HEK293 (cell line): ENCODE data around the gene TMEM259.

Experiments used
- EGR2 ChIP-seq: fragments of 450-650 bp; formaldehyde crosslinking; IDR thresholded peaks from 2 replicates; pipeline ENCODE4 v1.5.1; 2016; ENCODE audit warnings: low read depth, missing biosample characterization, missing genetic modification characterization
- GLIS2 ChIP-seq: fragments of 450-650 bp; formaldehyde crosslinking; IDR thresholded peaks from 2 replicates; pipeline ENCODE4 v1.5.1; 2016; ENCODE audit warnings: missing biosample characterization, missing genetic modification characterization
- HIC1 ChIP-seq: fragments of 450-650 bp; formaldehyde crosslinking; IDR thresholded peaks from 2 replicates; pipeline ENCODE4 v1.5.1; 2016; ENCODE audit warnings: missing biosample characterization, missing genetic modification characterization
- MEIS1 ChIP-seq: sonication (generic); formaldehyde crosslinking; IDR thresholded peaks from 2 replicates; pipeline ENCODE4 v1.8.1; 2022; ENCODE audit warnings: missing genetic modification reagents, mild to moderate bottlenecking, borderline replicate concordance
- MZF1 ChIP-seq: fragments of 450-650 bp; formaldehyde crosslinking; IDR thresholded peaks from 2 replicates; pipeline ENCODE4 v1.5.1; 2017; ENCODE audit warnings: missing biosample characterization, missing genetic modification characterization, borderline replicate concordance
- PRDM10 ChIP-seq: fragments of 450-650 bp; formaldehyde crosslinking; IDR thresholded peaks from 2 replicates; pipeline ENCODE4 v1.5.1; 2016; ENCODE audit warnings: missing biosample characterization, missing genetic modification characterization
- PRDM4 ChIP-seq: fragments of 450-650 bp; formaldehyde crosslinking; IDR thresholded peaks from 2 replicates; pipeline ENCODE4 v1.5.1; 2017; ENCODE audit warnings: missing biosample characterization, missing genetic modification characterization
- SP7 ChIP-seq: fragments of 450-650 bp; formaldehyde crosslinking; IDR thresholded peaks from 2 replicates; pipeline ENCODE4 v1.5.1; 2016; ENCODE audit warnings: missing biosample characterization, missing genetic modification characterization
- ZBTB1 ChIP-seq: fragments of 450-650 bp; formaldehyde crosslinking; IDR thresholded peaks from 2 replicates; pipeline ENCODE4 v1.5.1; 2016; ENCODE audit warnings: missing biosample characterization, missing genetic modification characterization
- ZEB2 ChIP-seq: fragments of 450-650 bp; formaldehyde crosslinking; IDR thresholded peaks from 2 replicates; pipeline ENCODE4 v1.5.1; 2016; ENCODE audit warnings: missing biosample characterization, missing genetic modification characterization
- ZNF140 ChIP-seq: fragments of 450-650 bp; formaldehyde crosslinking; IDR thresholded peaks from 2 replicates; pipeline ENCODE4 v1.5.1; 2016; ENCODE audit warnings: missing biosample characterization, missing genetic modification characterization
- ZNF221 ChIP-seq: fragments of 450-650 bp; formaldehyde crosslinking; IDR thresholded peaks from 2 replicates; pipeline ENCODE4 v1.5.1; 2017; ENCODE audit warnings: missing biosample characterization, missing genetic modification characterization, borderline replicate concordance
- ZNF366 ChIP-seq: fragments of 450-650 bp; formaldehyde crosslinking; conservative IDR thresholded peaks from 2 replicates; pipeline ENCODE4 v1.5.1; 2016; ENCODE audit warnings: missing biosample characterization, missing genetic modification characterization
- ZNF398 ChIP-seq: fragments of 450-650 bp; formaldehyde crosslinking; IDR thresholded peaks from 2 replicates; pipeline ENCODE4 v1.5.1; 2017; ENCODE audit warnings: missing biosample characterization, missing genetic modification characterization
- ZNF488 ChIP-seq: fragments of 450-650 bp; formaldehyde crosslinking; IDR thresholded peaks from 2 replicates; pipeline ENCODE4 v1.5.1; 2016; ENCODE audit warnings: missing biosample characterization, missing genetic modification characterization
- ZNF555 ChIP-seq: fragments of 450-650 bp; formaldehyde crosslinking; conservative IDR thresholded peaks from 2 replicates; pipeline ENCODE4 v1.5.1; 2017; ENCODE audit warnings: missing biosample characterization, mild to moderate bottlenecking, missing genetic modification characterization, inconsistent platforms
- ZNF639 ChIP-seq: fragments of 450-650 bp; formaldehyde crosslinking; IDR thresholded peaks from 2 replicates; pipeline ENCODE4 v1.5.1; 2016; ENCODE audit warnings: missing biosample characterization, missing genetic modification characterization
- ZNF792 ChIP-seq: fragments of 450-650 bp; formaldehyde crosslinking; IDR thresholded peaks from 2 replicates; pipeline ENCODE4 v1.5.1; 2016; ENCODE audit warnings: missing biosample characterization, missing genetic modification characterization
- ZSCAN18 ChIP-seq: fragments of 450-650 bp; formaldehyde crosslinking; IDR thresholded peaks from 2 replicates; pipeline ENCODE4 v1.5.1; 2016; ENCODE audit warnings: missing biosample characterization, missing genetic modification characterization
- ZSCAN30 ChIP-seq: fragments of 450-650 bp; IDR thresholded peaks from 2 replicates; pipeline ENCODE4 v1.5.1; 2018; ENCODE audit warnings: missing biosample characterization, mild to moderate bottlenecking, missing genetic modification characterization, moderate library complexity
- ZSCAN4 ChIP-seq: fragments of 450-650 bp; formaldehyde crosslinking; IDR thresholded peaks from 2 replicates; pipeline ENCODE4 v1.5.1; 2017; ENCODE audit warnings: missing biosample characterization, missing genetic modification characterization

TMEM259 gene

GRCh38 chr19:996051-996838, 24.7 kb downstream of the TMEM259 start (continued):
- TF ChIP-seq ZSCAN4 (peak; percentile 65), ZSCAN30 (tag by site-specific recombination) (peak; percentile 57; the same call in 1 of the 2 replicates), ZNF221 (tag by site-specific recombination) (no peak), ZNF140 (no peak), MZF1 (tag by site-specific recombination) (0 out of 2 replicates have a peak, but pooled peaks have one; percentile 41), HIC1 (tag by site-specific recombination) (peak; percentile 96), ZNF792 (tag by site-specific recombination) (0 out of 2 replicates have a peak, but pooled peaks have one; percentile 76), GLIS2 (tag by site-specific recombination) (peak; percentile 99), PRDM10 (tag by site-specific recombination) (peak; percentile 75), ZNF639 (tag by site-specific recombination) (peak; percentile 88; the same call in 1 of the 2 replicates), ZNF555 (tag by site-specific recombination) (no peak), EGR2 (tag by site-specific recombination) (peak; percentile 63; the same call in 1 of the 2 replicates), PRDM4 (tag by site-specific recombination) (peak; percentile 74; the same call in 1 of the 2 replicates), ZEB2 (tag by site-specific recombination) (peak; percentile 98), ZNF488 (tag by site-specific recombination) (no peak), ZNF398 (peak; percentile 68), MEIS1 (no peak), ZBTB1 (peak; percentile 88), ZNF366 (tag by site-specific recombination) (peak; percentile 67), SP7 (tag by site-specific recombination) (peak; percentile 98), ZSCAN18 (peak; percentile 73; the same call in 1 of the 2 replicates)
